GM12874 (cell line): ENCODE measurements around the gene GOLGA6L25.
"Not testable (repeated sequence)": the region's sequence is repeated elsewhere in the genome, so short reads cannot be mapped to it uniquely, and the experiment has no call there.

ENCODE experiments used
- TF ChIP-seq, protein P1 (sequence below): IDR thresholded peaks from 2 replicates; pipeline ENCODE4 v1.5.1; 2011; ENCODE audit warnings: low read depth, mild to moderate bottlenecking, control low read depth, low read length, moderate library complexity; ENCODE audit not compliant: insufficient read depth

Gene GOLGA6L25

DNA sequence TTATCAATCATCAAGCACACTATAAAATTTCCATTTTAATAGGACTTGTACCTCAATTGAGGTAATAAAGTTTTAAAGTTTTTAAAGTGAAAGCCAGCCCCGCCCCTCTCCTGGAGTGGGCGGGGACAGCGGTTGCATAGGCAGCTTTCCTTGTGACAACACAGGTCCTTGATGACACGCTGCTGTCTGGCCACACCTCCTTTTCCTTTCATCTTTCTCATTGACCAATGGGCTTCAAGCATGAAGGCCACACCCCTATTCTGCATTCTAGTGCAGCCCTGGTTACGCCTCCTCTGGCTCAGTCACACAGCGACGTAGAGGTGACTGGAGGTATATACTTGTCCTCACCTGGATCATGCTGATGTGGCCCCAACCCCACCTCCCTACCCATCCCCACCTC, at the start of gene GOLGA6L25:
GOLGA6L25 (plus strand) TSS at position 301 of the 400 bp plus-strand sequence; CDS start at position 362, 61 bp downstream.
- TF ChIP-seq, protein P1, sequence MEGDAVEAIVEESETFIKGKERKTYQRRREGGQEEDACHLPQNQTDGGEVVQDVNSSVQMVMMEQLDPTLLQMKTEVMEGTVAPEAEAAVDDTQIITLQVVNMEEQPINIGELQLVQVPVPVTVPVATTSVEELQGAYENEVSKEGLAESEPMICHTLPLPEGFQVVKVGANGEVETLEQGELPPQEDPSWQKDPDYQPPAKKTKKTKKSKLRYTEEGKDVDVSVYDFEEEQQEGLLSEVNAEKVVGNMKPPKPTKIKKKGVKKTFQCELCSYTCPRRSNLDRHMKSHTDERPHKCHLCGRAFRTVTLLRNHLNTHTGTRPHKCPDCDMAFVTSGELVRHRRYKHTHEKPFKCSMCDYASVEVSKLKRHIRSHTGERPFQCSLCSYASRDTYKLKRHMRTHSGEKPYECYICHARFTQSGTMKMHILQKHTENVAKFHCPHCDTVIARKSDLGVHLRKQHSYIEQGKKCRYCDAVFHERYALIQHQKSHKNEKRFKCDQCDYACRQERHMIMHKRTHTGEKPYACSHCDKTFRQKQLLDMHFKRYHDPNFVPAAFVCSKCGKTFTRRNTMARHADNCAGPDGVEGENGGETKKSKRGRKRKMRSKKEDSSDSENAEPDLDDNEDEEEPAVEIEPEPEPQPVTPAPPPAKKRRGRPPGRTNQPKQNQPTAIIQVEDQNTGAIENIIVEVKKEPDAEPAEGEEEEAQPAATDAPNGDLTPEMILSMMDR, result not testable (repeated sequence)

- TF ChIP-seq, protein P1, result not testable (repeated sequence)
These were observed 20.4 kb upstream of the GOLGA6L25 start, which contains the start of gene GOLGA8G for GRCh38 chr15:28532954-28533353. Gene GOLGA8G, minus strand, starts transcription at chr15:28532971. Its CDS starts 62 bp downstream, at chr15:28532909.
